Stimulated activated naive B cell treated with anti-CD40 and anti-IgM and Interleukin-4, amounts not matched to agents 10 μg/mL and 1 μg/mL and 100 μg/mL, for 72 hours (primary cell): ENCODE measurements around the gene RUFY4.
"Not testable (repeated sequence)": the region's sequence is repeated elsewhere in the genome, so short reads cannot be mapped to it uniquely, and the experiment has no call there.

Experiments used
- ATAC-seq, 2 donors: fragments of 150-1000 bp; cut with Tn5 transposase; replicated peaks; 2 replicates each; pipeline ENCODE4 v1.10.0; 2021; ENCODE audit warnings: moderate library complexity in 1 of 2
- DNase-seq: peaks from one replicate; pipeline ENCODE4 v3.0.0; 2021
- H3K27ac Mint-ChIP-seq: one replicate; pipeline ENCODE4 v1.8.0; 2022; ENCODE audit warnings: mild to moderate bottlenecking, mixed read lengths
- H3K27me3 Mint-ChIP-seq, 2 donors: one replicate each; pipeline ENCODE4 v1.8.0; 2022; ENCODE audit warnings: mixed read lengths in 2 of 2
- H3K36me3 Mint-ChIP-seq, 2 donors: one replicate each; pipeline ENCODE4 v1.8.0; 2022; ENCODE audit warnings: mixed read lengths in 2 of 2, mild to moderate bottlenecking in 1 of 2
- H3K4me1 Mint-ChIP-seq, 2 donors: one replicate each; pipeline ENCODE4 v1.8.0; 2022; ENCODE audit warnings: mixed read lengths in 2 of 2, mild to moderate bottlenecking in 1 of 2
- H3K4me3 Mint-ChIP-seq, 2 donors: one replicate each; pipeline ENCODE4 v1.8.0; 2022; ENCODE audit warnings: mild to moderate bottlenecking in 2 of 2, mixed read lengths in 2 of 2, moderate library complexity in 1 of 2
- H3K9me3 Mint-ChIP-seq, 2 donors: one replicate each; pipeline ENCODE4 v1.8.0; 2022; ENCODE audit warnings: mixed read lengths in 2 of 2, mild to moderate bottlenecking in 1 of 2

Gene RUFY4

GRCh38 chr2:218108834-218109233 is 39.8 kb downstream of the RUFY4 start:
- H3K4me3 Mint-ChIP-seq, H3K4me1 Mint-ChIP-seq, DNase-seq, H3K27ac Mint-ChIP-seq, H3K36me3 Mint-ChIP-seq, ATAC-seq: not testable (repeated sequence)
- peaks cover 0 to 19% of the 10 kb centered on the region in 2 donors for H3K9me3 Mint-ChIP-seq
- peaks cover 35 to 62% of the 10 kb centered on the region in 2 donors for H3K27me3 Mint-ChIP-seq

- not testable (repeated sequence) for H3K4me1 Mint-ChIP-seq, H3K4me3 Mint-ChIP-seq, ATAC-seq, H3K36me3 Mint-ChIP-seq, DNase-seq, H3K27ac Mint-ChIP-seq
- H3K27me3 Mint-ChIP-seq = peaks cover 29 to 32% of the 10 kb centered on the region in 2 donors
- peaks cover 14 to 17% of the 10 kb centered on the region in 2 donors for H3K9me3 Mint-ChIP-seq
Observed at GRCh38 chr2:218121789-218122188, 52.7 kb downstream of the RUFY4 start.

- Mint-ChIP-seq H3K9me3 (peaks cover 14 to 15% of the 10 kb centered on the region in 2 donors), H3K27me3 (peaks cover 29 to 32% of the 10 kb centered on the region in 2 donors)
- H3K27ac Mint-ChIP-seq, H3K4me1 Mint-ChIP-seq, ATAC-seq, H3K4me3 Mint-ChIP-seq, DNase-seq, H3K36me3 Mint-ChIP-seq: not testable (repeated sequence)
Observed at GRCh38 chr2:218122286-218122685, 53.2 kb downstream of the RUFY4 start.

GRCh38 chr2:218123986-218124385 is 54.9 kb downstream of the RUFY4 start:
- no peaks in the 10 kb centered on the region for H3K36me3 Mint-ChIP-seq
- ATAC-seq = no peak
- no peak overlapping the region for H3K4me3 Mint-ChIP-seq
- no peak for DNase-seq
- peaks cover 10 to 12% of the 10 kb centered on the region in 2 donors for H3K9me3 Mint-ChIP-seq
- H3K27me3 Mint-ChIP-seq = peaks cover 26 to 32% of the 10 kb centered on the region in 2 donors
- no peak overlapping the region for H3K27ac Mint-ChIP-seq
- H3K4me1 Mint-ChIP-seq = peaks cover 3 to 10% of the 10 kb centered on the region in 2 donors

- H3K4me1 Mint-ChIP-seq = peaks cover 3 to 10% of the 10 kb centered on the region in 2 donors
- peaks cover 30 to 32% of the 10 kb centered on the region in 2 donors for H3K27me3 Mint-ChIP-seq
- DNase-seq (no peak), ATAC-seq (no peak)
- peaks cover 10 to 12% of the 10 kb centered on the region in 2 donors for H3K9me3 Mint-ChIP-seq
- no peak overlapping the region for H3K4me3 Mint-ChIP-seq
- no peaks in the 10 kb centered on the region for H3K36me3 Mint-ChIP-seq
- H3K27ac Mint-ChIP-seq = no peak overlapping the region
Observed at GRCh38 chr2:218125095-218125494, 56.0 kb downstream of the RUFY4 start.

GRCh38 chr2:218125626-218126080 is 56.6 kb downstream of the RUFY4 start, which contains the start of gene CXCR2:
CXCR2 (plus strand) TSS chr2:218126028; CDS start chr2:218134802, 8,774 bp downstream.
- Mint-ChIP-seq H3K4me3 (no peak within 1 kb of the TSS), H3K9me3 (peaks cover 9 to 10% of the 10 kb centered on the region in 2 donors), H3K27ac (no peak within 1 kb of the TSS), H3K27me3 (peaks cover 25 to 27% of the 10 kb centered on the region in 2 donors), H3K36me3 (no peaks in the 10 kb centered on the region), H3K4me1 (peaks cover 3 to 10% of the 10 kb centered on the region in 2 donors)
- DNase-seq = no peak
- peak; percentile 42 to 46 for ATAC-seq

- Mint-ChIP-seq H3K36me3 (no peaks in the 10 kb centered on the region), H3K27ac (no peak overlapping the region), H3K4me1 (peaks cover 3 to 10% of the 10 kb centered on the region in 2 donors), H3K4me3 (no peak overlapping the region), H3K27me3 (peaks cover 19 to 26% of the 10 kb centered on the region in 2 donors), H3K9me3 (peaks cover under 1 to 1% of the 10 kb centered on the region in 2 donors)
- DNase-seq = no peak
- ATAC-seq = no peak
Observed at GRCh38 chr2:218127929-218128455, 58.9 kb downstream of the RUFY4 start.

GRCh38 chr2:218128781-218129457 is 59.9 kb downstream of the RUFY4 start:
- ATAC-seq = no peak
- Mint-ChIP-seq H3K27ac (no peak overlapping the region), H3K4me1 (peaks cover 3 to 10% of the 10 kb centered on the region in 2 donors), H3K9me3 (no peaks in the 10 kb centered on the region), H3K36me3 (no peaks in the 10 kb centered on the region), H3K4me3 (no peak overlapping the region), H3K27me3 (peaks cover 19 to 26% of the 10 kb centered on the region in 2 donors)
- no peak for DNase-seq

GRCh38 chr2:218129458-218130135 is 60.5 kb downstream of the RUFY4 start:
- Mint-ChIP-seq H3K9me3 (no peaks in the 10 kb centered on the region), H3K27ac (no peak overlapping the region), H3K27me3 (peaks cover 19 to 22% of the 10 kb centered on the region in 2 donors), H3K4me1 (peaks cover 3 to 10% of the 10 kb centered on the region in 2 donors), H3K4me3 (no peak overlapping the region), H3K36me3 (no peaks in the 10 kb centered on the region)
- DNase-seq (no peak), ATAC-seq (no peak)

- Mint-ChIP-seq H3K9me3 (no peaks in the 10 kb centered on the region), H3K27me3 (peaks cover 23 to 24% of the 10 kb centered on the region in 2 donors), H3K4me3 (no peak overlapping the region), H3K27ac (no peak overlapping the region), H3K4me1 (peaks cover 3 to 8% of the 10 kb centered on the region in 2 donors), H3K36me3 (no peaks in the 10 kb centered on the region)
- DNase-seq (no peak), ATAC-seq (no peak)
Observed at GRCh38 chr2:218130377-218130776, 61.3 kb downstream of the RUFY4 start.

GRCh38 chr2:218130822-218131221 is 61.8 kb downstream of the RUFY4 start:
- no peak for ATAC-seq

GRCh38 chr2:218137514-218137913 is 68.5 kb downstream of the RUFY4 start:
- H3K4me1 Mint-ChIP-seq = peaks cover 7 to 9% of the 10 kb centered on the region in 2 donors
- peak in 1 of 2 donors; percentile 31 for ATAC-seq
- H3K9me3 Mint-ChIP-seq = no peaks in the 10 kb centered on the region
- H3K36me3 Mint-ChIP-seq = no peaks in the 10 kb centered on the region
- no peak for DNase-seq
- no peak overlapping the region for H3K27ac Mint-ChIP-seq
- no peak overlapping the region for H3K4me3 Mint-ChIP-seq
- H3K27me3 Mint-ChIP-seq = peaks cover 40 to 48% of the 10 kb centered on the region in 2 donors

More at GRCh38 chr2:218130822-218131221, 61.8 kb downstream of the RUFY4 start:
- H3K27me3 Mint-ChIP-seq = peaks cover 23 to 24% of the 10 kb centered on the region in 2 donors
- H3K27ac Mint-ChIP-seq = no peak overlapping the region
- H3K9me3 Mint-ChIP-seq = no peaks in the 10 kb centered on the region
- no peaks in the 10 kb centered on the region for H3K36me3 Mint-ChIP-seq
- H3K4me1 Mint-ChIP-seq = peaks cover 0 to 4% of the 10 kb centered on the region in 2 donors
- no peak for DNase-seq
- no peak overlapping the region for H3K4me3 Mint-ChIP-seq

- H3K4me3 Mint-ChIP-seq = no peak overlapping the region
- no peaks in the 10 kb centered on the region for H3K9me3 Mint-ChIP-seq
- H3K27me3 Mint-ChIP-seq = peaks cover 42 to 48% of the 10 kb centered on the region in 2 donors
- no peak overlapping the region for H3K27ac Mint-ChIP-seq
- peaks cover 7 to 9% of the 10 kb centered on the region in 2 donors for H3K4me1 Mint-ChIP-seq
- ATAC-seq = no peak
- no peaks in the 10 kb centered on the region for H3K36me3 Mint-ChIP-seq
- DNase-seq = no peak
Observed at GRCh38 chr2:218138047-218138446, 69.0 kb downstream of the RUFY4 start.
